ENCODE results near the gene RFX3.

The RFX3 gene

GRCh38 chr9:3490957-3491356 is 34.8 kb downstream of the RFX3 start:
- Histone ChIP-seq H3K36me3 (ENCODE audit: control insufficient read depth, insufficient read depth, low read length) (no peaks in the 10 kb centered on the region), H3K4me1 (ENCODE audit: control insufficient read depth, insufficient read depth, low read length) (no peaks in the 10 kb centered on the region)

GRCh38 chr9:3482578-3482977 is 43.2 kb downstream of the RFX3 start:
- Histone ChIP-seq H3K27ac (ENCODE audit: low read depth, low read length) (no peak overlapping the region), H3K9ac (ENCODE audit: low read length) (no peak overlapping the region), H3K4me3 (ENCODE audit: low read length) (no peak overlapping the region), H3K4me1 (ENCODE audit: control insufficient read depth, insufficient read depth, low read length) (no peaks in the 10 kb centered on the region), H3K27me3 (ENCODE audit: control insufficient read depth, insufficient read depth, low read length) (no peaks in the 10 kb centered on the region), H3K36me3 (ENCODE audit: control insufficient read depth, insufficient read depth, low read length) (no peaks in the 10 kb centered on the region)

More at GRCh38 chr9:3490957-3491356, 34.8 kb downstream of the RFX3 start:
- H3K27me3 ChIP-seq (ENCODE audit: control insufficient read depth, insufficient read depth, low read length), result no peaks in the 10 kb centered on the region
- no peak overlapping the region for H3K9ac ChIP-seq (ENCODE audit: low read length)
- no peak overlapping the region for H3K4me3 ChIP-seq (ENCODE audit: low read length)
- H3K27ac ChIP-seq (ENCODE audit: low read depth, low read length), result no peak overlapping the region

- Histone ChIP-seq H3K9ac (ENCODE audit: low read length) (no peak overlapping the region), H3K36me3 (ENCODE audit: control insufficient read depth, insufficient read depth, low read length) (no peaks in the 10 kb centered on the region), H3K27ac (ENCODE audit: low read depth, low read length) (no peak overlapping the region), H3K4me1 (ENCODE audit: control insufficient read depth, insufficient read depth, low read length) (no peaks in the 10 kb centered on the region), H3K4me3 (ENCODE audit: low read length) (no peak overlapping the region), H3K27me3 (ENCODE audit: control insufficient read depth, insufficient read depth, low read length) (no peaks in the 10 kb centered on the region)
Observed at GRCh38 chr9:3480353-3480655, 45.5 kb downstream of the RFX3 start.

- no peaks in the 10 kb centered on the region for H3K36me3 ChIP-seq (ENCODE audit: control insufficient read depth, insufficient read depth, low read length)
- no peaks in the 10 kb centered on the region for H3K4me1 ChIP-seq (ENCODE audit: control insufficient read depth, insufficient read depth, low read length)
- H3K9ac ChIP-seq (ENCODE audit: low read length), result no peak overlapping the region
- no peaks in the 10 kb centered on the region for H3K27me3 ChIP-seq (ENCODE audit: control insufficient read depth, insufficient read depth, low read length)
- no peak overlapping the region for H3K27ac ChIP-seq (ENCODE audit: low read depth, low read length)
- H3K4me3 ChIP-seq (ENCODE audit: low read length), result no peak overlapping the region
Observed at GRCh38 chr9:3479514-3480352, 46.1 kb downstream of the RFX3 start.

- H3K36me3 ChIP-seq (ENCODE audit: control insufficient read depth, insufficient read depth, low read length), result no peaks in the 10 kb centered on the region
- H3K4me1 ChIP-seq (ENCODE audit: control insufficient read depth, insufficient read depth, low read length), result no peaks in the 10 kb centered on the region
- H3K4me3 ChIP-seq (ENCODE audit: low read length), result no peak overlapping the region
- H3K27me3 ChIP-seq (ENCODE audit: control insufficient read depth, insufficient read depth, low read length), result no peaks in the 10 kb centered on the region
- no peak overlapping the region for H3K9ac ChIP-seq (ENCODE audit: low read length)
- no peak overlapping the region for H3K27ac ChIP-seq (ENCODE audit: low read depth, low read length)
Observed at GRCh38 chr9:3478549-3478953, 47.2 kb downstream of the RFX3 start.

GRCh38 chr9:3477236-3477834 is 48.5 kb downstream of the RFX3 start:
- no peak overlapping the region for H3K27ac ChIP-seq (ENCODE audit: low read depth, low read length)
- H3K4me3 ChIP-seq (ENCODE audit: low read length), result no peak overlapping the region
- H3K27me3 ChIP-seq (ENCODE audit: control insufficient read depth, insufficient read depth, low read length), result no peaks in the 10 kb centered on the region
- H3K4me1 ChIP-seq (ENCODE audit: control insufficient read depth, insufficient read depth, low read length), result no peaks in the 10 kb centered on the region
- no peak overlapping the region for H3K9ac ChIP-seq (ENCODE audit: low read length)
- H3K36me3 ChIP-seq (ENCODE audit: control insufficient read depth, insufficient read depth, low read length), result no peaks in the 10 kb centered on the region

GRCh38 chr9:3475300-3476020 is 50.3 kb downstream of the RFX3 start:
- H3K4me3 ChIP-seq (ENCODE audit: low read length), result no peak overlapping the region
- H3K27ac ChIP-seq (ENCODE audit: low read depth, low read length), result no peak overlapping the region
- H3K4me1 ChIP-seq (ENCODE audit: control insufficient read depth, insufficient read depth, low read length), result no peaks in the 10 kb centered on the region
- no peak overlapping the region for H3K9ac ChIP-seq (ENCODE audit: low read length)
- H3K27me3 ChIP-seq (ENCODE audit: control insufficient read depth, insufficient read depth, low read length), result no peaks in the 10 kb centered on the region
- H3K36me3 ChIP-seq (ENCODE audit: control insufficient read depth, insufficient read depth, low read length), result no peaks in the 10 kb centered on the region

GRCh38 chr9:3474821-3475220 is 51.0 kb downstream of the RFX3 start:
- Histone ChIP-seq H3K27ac (ENCODE audit: low read depth, low read length) (no peak overlapping the region), H3K27me3 (ENCODE audit: control insufficient read depth, insufficient read depth, low read length) (no peaks in the 10 kb centered on the region), H3K4me1 (ENCODE audit: control insufficient read depth, insufficient read depth, low read length) (no peaks in the 10 kb centered on the region), H3K9ac (ENCODE audit: low read length) (no peak overlapping the region), H3K36me3 (ENCODE audit: control insufficient read depth, insufficient read depth, low read length) (no peaks in the 10 kb centered on the region), H3K4me3 (ENCODE audit: low read length) (no peak overlapping the region)

- Histone ChIP-seq H3K4me1 (ENCODE audit: control insufficient read depth, insufficient read depth, low read length) (no peaks in the 10 kb centered on the region), H3K27ac (ENCODE audit: low read depth, low read length) (no peak overlapping the region), H3K9ac (ENCODE audit: low read length) (no peak overlapping the region), H3K4me3 (ENCODE audit: low read length) (no peak overlapping the region), H3K27me3 (ENCODE audit: control insufficient read depth, insufficient read depth, low read length) (no peaks in the 10 kb centered on the region), H3K36me3 (ENCODE audit: control insufficient read depth, insufficient read depth, low read length) (no peaks in the 10 kb centered on the region)
Observed at GRCh38 chr9:3473405-3473804, 52.4 kb downstream of the RFX3 start.

GRCh38 chr9:3471883-3472282 is 53.9 kb downstream of the RFX3 start:
- H3K9ac ChIP-seq (ENCODE audit: low read length), result no peak overlapping the region
- H3K4me3 ChIP-seq (ENCODE audit: low read length), result no peak overlapping the region
- H3K27me3 ChIP-seq (ENCODE audit: control insufficient read depth, insufficient read depth, low read length), result no peaks in the 10 kb centered on the region
- H3K27ac ChIP-seq (ENCODE audit: low read depth, low read length), result no peak overlapping the region
- H3K4me1 ChIP-seq (ENCODE audit: control insufficient read depth, insufficient read depth, low read length), result peaks cover 3% of the 10 kb centered on the region
- H3K36me3 ChIP-seq (ENCODE audit: control insufficient read depth, insufficient read depth, low read length), result no peaks in the 10 kb centered on the region

- H3K27ac ChIP-seq (ENCODE audit: low read depth, low read length), result no peak overlapping the region
- H3K36me3 ChIP-seq (ENCODE audit: control insufficient read depth, insufficient read depth, low read length), result no peaks in the 10 kb centered on the region
- no peaks in the 10 kb centered on the region for H3K27me3 ChIP-seq (ENCODE audit: control insufficient read depth, insufficient read depth, low read length)
- H3K4me3 ChIP-seq (ENCODE audit: low read length), result no peak overlapping the region
- no peak overlapping the region for H3K9ac ChIP-seq (ENCODE audit: low read length)
- peaks cover 3% of the 10 kb centered on the region for H3K4me1 ChIP-seq (ENCODE audit: control insufficient read depth, insufficient read depth, low read length)
Observed at GRCh38 chr9:3468421-3469205, 57.2 kb downstream of the RFX3 start.

GRCh38 chr9:3467593-3468219 is 58.1 kb downstream of the RFX3 start:
- H3K27me3 ChIP-seq (ENCODE audit: control insufficient read depth, insufficient read depth, low read length), result no peaks in the 10 kb centered on the region
- no peaks in the 10 kb centered on the region for H3K36me3 ChIP-seq (ENCODE audit: control insufficient read depth, insufficient read depth, low read length)
- no peak overlapping the region for H3K9ac ChIP-seq (ENCODE audit: low read length)
- H3K4me3 ChIP-seq (ENCODE audit: low read length), result no peak overlapping the region
- no peak overlapping the region for H3K27ac ChIP-seq (ENCODE audit: low read depth, low read length)
- peaks cover 3% of the 10 kb centered on the region for H3K4me1 ChIP-seq (ENCODE audit: control insufficient read depth, insufficient read depth, low read length)

Data from rectal smooth muscle tissue (tissue), 1 donor.